ENCODE data around the gene WNT7A. TPM values are rescaled to one million over a fixed set of nuclear protein-coding genes. Genes with fewer than 3 reads are reported as not detected.

Gene WNT7A
- total and polyA plus RNA-seq, 4 donors = 5.0 to 18.6 (median 12.0) TPM

DNA sequence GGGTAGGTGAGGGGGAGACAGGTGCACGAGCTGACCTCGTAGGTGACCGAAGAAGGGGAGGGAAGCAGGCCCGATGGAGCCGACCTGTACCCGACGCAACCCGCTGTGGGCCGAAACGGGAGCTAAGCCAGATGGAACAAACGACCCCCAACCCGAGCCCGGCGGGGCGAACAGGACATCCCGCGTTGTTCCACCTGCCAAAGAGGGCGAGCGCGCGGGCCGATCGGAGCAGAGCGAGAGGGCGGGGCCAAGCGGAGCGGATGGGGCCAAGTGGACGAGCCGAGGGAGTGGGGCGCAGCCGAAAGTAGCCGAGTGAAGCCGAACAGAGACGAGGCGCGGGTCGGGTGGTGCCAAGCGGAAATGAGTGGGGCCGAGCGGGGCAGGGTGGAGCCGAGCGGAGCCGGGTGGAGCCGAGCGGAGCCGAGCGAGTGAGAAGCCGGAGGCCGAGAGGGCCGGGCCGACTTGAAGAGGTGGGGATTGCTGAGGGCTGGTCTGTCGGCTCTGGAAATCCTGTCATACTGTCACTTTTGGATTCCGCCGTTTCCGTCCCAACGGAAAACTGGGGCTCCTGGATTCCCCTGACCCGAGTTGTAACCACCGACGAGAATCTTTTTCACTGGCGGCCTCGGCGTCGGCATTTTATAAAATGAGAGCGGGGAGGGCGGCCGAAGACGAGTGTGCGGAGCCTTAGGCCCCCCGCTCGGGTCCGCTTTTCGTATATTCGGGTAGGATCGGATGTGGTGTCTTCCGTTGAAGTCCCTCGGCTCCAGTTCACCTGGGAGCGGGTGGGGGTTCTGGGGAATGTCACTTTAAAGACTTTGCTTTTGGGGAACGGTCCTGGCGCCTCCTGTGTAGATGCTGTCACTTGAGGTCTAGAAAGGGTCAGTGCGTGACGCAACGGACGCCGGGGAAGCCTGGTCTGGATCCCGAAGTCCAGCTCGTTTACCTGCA, 15.6 kb upstream of the WNT7A start:
- Histone ChIP-seq H3K9me3 (ENCODE audit: control insufficient read depth, insufficient read depth, low read length) (no peaks in the 10 kb centered on the region), H3K4me3 (ENCODE audit: low read depth, low read length) (peak overlapping the region; percentile 74), H3K27me3 (ENCODE audit: control insufficient read depth, insufficient read depth, low read length) (no peaks in the 10 kb centered on the region), H3K4me1 (ENCODE audit: control insufficient read depth, insufficient read depth, low read length) (peaks cover 21% of the 10 kb centered on the region), H3K36me3 (ENCODE audit: control insufficient read depth, insufficient read depth, low read length) (no peaks in the 10 kb centered on the region), H3K27ac (ENCODE audit: low read depth, low read length) (no peak overlapping the region)
- peak; percentile 74 to 98 (median 88) for DNase-seq (ENCODE audit: low read depth in 4 of 6, low spot score in 6 of 6)
- under 1% methylated on average over 86 of the region's 86 CpGs for WGBS (ENCODE audit: insufficient coverage)

DNA sequence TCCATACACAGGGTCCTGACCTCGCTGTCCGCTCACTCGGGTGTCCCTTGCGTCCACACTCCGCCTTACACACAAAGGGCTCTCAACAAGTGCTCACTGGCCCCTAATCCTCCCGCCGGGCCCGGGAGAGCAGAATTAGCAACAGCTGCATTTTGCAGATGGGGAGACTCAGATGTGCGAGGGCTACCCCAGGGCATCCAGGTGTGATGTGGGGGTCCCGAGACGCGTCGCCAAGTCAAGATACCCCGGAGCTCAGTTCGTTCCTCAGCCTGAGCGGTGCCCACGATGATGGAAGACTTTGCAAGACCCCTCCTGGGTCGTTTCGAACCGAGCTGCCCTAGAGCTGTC, 14.9 kb upstream of the WNT7A start:
- peak in 1 of 6 donors; percentile 32 for DNase-seq (ENCODE audit: low read depth in 4 of 6, low spot score in 6 of 6)
- no peak overlapping the region for H3K27ac ChIP-seq (ENCODE audit: low read depth, low read length)

DNA sequence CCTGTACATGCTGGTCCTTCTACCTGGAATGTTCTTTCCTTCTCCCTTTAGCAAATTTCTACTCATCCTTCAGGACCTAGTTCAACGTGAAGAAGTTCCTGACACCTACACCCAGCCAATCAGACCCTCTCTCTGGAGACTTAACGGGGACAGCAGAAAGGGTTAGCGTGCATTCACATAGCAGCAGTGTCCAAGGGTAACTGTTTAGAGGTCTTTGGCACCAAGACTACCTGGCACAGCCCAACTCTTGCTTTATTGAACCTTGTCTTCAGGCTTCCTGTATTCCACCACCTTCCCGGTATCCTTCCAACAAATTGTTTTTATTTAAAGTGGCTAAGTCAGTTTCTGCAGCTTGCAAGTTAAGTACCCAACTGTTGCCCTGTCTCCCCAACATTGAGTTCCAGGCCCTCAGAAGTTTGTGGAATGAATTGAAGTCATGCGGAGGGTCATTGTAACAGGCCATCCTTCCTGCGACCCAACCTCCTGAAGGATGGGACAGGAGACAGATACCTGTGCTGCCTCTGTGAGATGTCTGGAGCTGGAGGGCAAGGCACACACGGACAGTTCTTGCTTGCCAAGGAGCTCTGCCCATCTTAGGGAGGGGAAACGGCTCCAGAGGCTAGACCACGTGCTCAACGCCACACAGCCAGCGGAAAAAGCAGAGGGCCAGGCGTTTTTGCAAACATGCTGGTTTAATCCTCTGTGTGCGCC, 14.4 kb upstream of the WNT7A start:
- whole genome bisulfite sequencing (ENCODE audit: insufficient coverage) = 54% methylated on average over 12 of the region's 13 CpGs
- Histone ChIP-seq H3K4me1 (ENCODE audit: control insufficient read depth, insufficient read depth, low read length) (peaks cover 21% of the 10 kb centered on the region), H3K36me3 (ENCODE audit: control insufficient read depth, insufficient read depth, low read length) (no peaks in the 10 kb centered on the region), H3K27me3 (ENCODE audit: control insufficient read depth, insufficient read depth, low read length) (no peaks in the 10 kb centered on the region), H3K9me3 (ENCODE audit: control insufficient read depth, insufficient read depth, low read length) (no peaks in the 10 kb centered on the region), H3K4me3 (ENCODE audit: low read depth, low read length) (peak overlapping the region; percentile 74), H3K27ac (ENCODE audit: low read depth, low read length) (no peak overlapping the region)
- DNase-seq (ENCODE audit: low read depth in 4 of 6, low spot score in 6 of 6) = no peak

More for the DNA sequence above, 14.9 kb upstream of the WNT7A start:
- Histone ChIP-seq H3K36me3 (ENCODE audit: control insufficient read depth, insufficient read depth, low read length) (no peaks in the 10 kb centered on the region), H3K4me3 (ENCODE audit: low read depth, low read length) (peak overlapping the region; percentile 74), H3K27me3 (ENCODE audit: control insufficient read depth, insufficient read depth, low read length) (no peaks in the 10 kb centered on the region), H3K9me3 (ENCODE audit: control insufficient read depth, insufficient read depth, low read length) (no peaks in the 10 kb centered on the region), H3K4me1 (ENCODE audit: control insufficient read depth, insufficient read depth, low read length) (peaks cover 21% of the 10 kb centered on the region)
- 16% methylated on average over 18 of the region's 20 CpGs for WGBS (ENCODE audit: insufficient coverage)

DNA sequence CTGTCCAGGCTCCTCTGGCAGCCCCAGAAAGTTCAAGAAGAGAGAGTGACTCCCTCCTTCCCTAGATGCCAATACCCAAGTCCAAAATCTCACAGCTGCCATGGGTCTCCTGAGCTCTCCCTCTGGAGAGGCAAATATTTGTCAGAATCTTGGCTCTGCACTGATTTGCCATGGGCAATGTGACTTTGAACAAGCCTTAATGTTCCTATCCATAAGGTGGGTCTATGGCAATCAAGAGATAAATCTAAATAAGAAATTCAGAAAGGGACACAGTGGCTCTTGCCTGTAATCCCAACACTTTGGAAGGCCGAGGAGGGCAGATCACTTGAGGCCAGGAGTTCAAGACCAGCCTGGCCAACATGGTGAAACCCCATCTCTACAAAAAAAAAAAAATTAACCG, 12.4 kb upstream of the WNT7A start:
- peaks cover 21% of the 10 kb centered on the region for H3K4me1 ChIP-seq (ENCODE audit: control insufficient read depth, insufficient read depth, low read length)
- H3K27me3 ChIP-seq (ENCODE audit: control insufficient read depth, insufficient read depth, low read length) = no peaks in the 10 kb centered on the region
- 100% methylated on average over 1 of the region's 2 CpGs for WGBS (ENCODE audit: insufficient coverage)
- H3K27ac ChIP-seq (ENCODE audit: low read depth, low read length) = no peak overlapping the region
- H3K9me3 ChIP-seq (ENCODE audit: control insufficient read depth, insufficient read depth, low read length) = no peaks in the 10 kb centered on the region
- no peak overlapping the region for H3K4me3 ChIP-seq (ENCODE audit: low read depth, low read length)
- no peak for DNase-seq (ENCODE audit: low read depth in 4 of 6, low spot score in 6 of 6)
- no peaks in the 10 kb centered on the region for H3K36me3 ChIP-seq (ENCODE audit: control insufficient read depth, insufficient read depth, low read length)

DNA sequence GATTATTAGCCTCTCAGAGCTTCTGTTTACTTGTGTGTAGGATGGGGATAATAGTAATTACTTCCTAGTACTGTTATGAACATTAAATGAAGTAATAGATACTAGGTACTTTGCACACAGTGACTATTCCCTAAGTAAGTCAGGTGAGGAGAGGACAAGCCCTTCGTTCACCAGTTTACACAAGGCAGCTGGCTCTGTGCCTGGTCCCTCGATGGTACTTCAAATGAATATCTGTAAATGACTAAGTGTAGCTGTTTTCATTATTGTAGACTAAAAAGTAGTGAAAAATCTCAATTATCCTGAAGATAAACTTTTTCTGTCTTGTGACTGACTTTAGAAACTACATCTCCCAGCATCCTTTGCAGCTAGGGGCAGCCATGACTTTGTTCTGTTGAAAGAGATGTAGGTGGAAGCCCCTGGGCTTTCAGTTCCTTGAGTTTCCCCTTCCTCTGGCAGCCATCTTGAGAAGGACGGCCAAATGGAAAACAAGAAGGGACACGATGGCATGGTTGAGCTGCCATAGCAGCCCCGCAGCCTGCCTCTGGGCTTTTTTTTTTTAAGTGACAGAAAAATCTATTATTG, 11.7 kb upstream of the WNT7A start:
- H3K36me3 ChIP-seq (ENCODE audit: control insufficient read depth, insufficient read depth, low read length) = no peaks in the 10 kb centered on the region
- H3K27ac ChIP-seq (ENCODE audit: low read depth, low read length) = no peak overlapping the region
- 57% methylated on average over 1 of the region's 5 CpGs for WGBS (ENCODE audit: insufficient coverage)
- H3K4me3 ChIP-seq (ENCODE audit: low read depth, low read length) = no peak overlapping the region
- H3K9me3 ChIP-seq (ENCODE audit: control insufficient read depth, insufficient read depth, low read length) = no peaks in the 10 kb centered on the region
- peaks cover 21% of the 10 kb centered on the region for H3K4me1 ChIP-seq (ENCODE audit: control insufficient read depth, insufficient read depth, low read length)
- peak in 2 of 6 donors; percentile 70 to 94 for DNase-seq (ENCODE audit: low read depth in 4 of 6, low spot score in 6 of 6)
- no peaks in the 10 kb centered on the region for H3K27me3 ChIP-seq (ENCODE audit: control insufficient read depth, insufficient read depth, low read length)

DNA sequence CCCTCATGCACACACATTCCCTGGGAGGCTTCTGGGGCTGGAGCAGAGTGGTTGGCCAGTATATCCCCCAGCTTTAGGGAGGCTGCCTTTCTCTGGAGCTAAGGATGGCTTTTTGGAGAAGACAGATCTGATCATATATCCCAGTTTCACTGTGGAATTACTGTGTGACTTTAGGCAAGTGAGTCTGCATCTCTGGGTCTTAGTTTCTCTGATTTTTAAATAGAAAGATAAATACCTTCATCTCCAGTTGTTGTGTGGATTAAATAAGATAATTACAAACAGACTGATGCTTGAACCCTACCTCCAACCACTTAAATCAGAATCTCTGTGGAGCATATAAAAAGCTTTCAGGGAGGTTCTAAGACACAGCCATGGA, 11.1 kb upstream of the WNT7A start:
- no peak for DNase-seq (ENCODE audit: low read depth in 4 of 6, low spot score in 6 of 6)
- Histone ChIP-seq H3K4me1 (ENCODE audit: control insufficient read depth, insufficient read depth, low read length) (peaks cover 17% of the 10 kb centered on the region), H3K4me3 (ENCODE audit: low read depth, low read length) (no peak overlapping the region), H3K9me3 (ENCODE audit: control insufficient read depth, insufficient read depth, low read length) (no peaks in the 10 kb centered on the region), H3K27ac (ENCODE audit: low read depth, low read length) (no peak overlapping the region), H3K36me3 (ENCODE audit: control insufficient read depth, insufficient read depth, low read length) (no peaks in the 10 kb centered on the region), H3K27me3 (ENCODE audit: control insufficient read depth, insufficient read depth, low read length) (no peaks in the 10 kb centered on the region)

DNA sequence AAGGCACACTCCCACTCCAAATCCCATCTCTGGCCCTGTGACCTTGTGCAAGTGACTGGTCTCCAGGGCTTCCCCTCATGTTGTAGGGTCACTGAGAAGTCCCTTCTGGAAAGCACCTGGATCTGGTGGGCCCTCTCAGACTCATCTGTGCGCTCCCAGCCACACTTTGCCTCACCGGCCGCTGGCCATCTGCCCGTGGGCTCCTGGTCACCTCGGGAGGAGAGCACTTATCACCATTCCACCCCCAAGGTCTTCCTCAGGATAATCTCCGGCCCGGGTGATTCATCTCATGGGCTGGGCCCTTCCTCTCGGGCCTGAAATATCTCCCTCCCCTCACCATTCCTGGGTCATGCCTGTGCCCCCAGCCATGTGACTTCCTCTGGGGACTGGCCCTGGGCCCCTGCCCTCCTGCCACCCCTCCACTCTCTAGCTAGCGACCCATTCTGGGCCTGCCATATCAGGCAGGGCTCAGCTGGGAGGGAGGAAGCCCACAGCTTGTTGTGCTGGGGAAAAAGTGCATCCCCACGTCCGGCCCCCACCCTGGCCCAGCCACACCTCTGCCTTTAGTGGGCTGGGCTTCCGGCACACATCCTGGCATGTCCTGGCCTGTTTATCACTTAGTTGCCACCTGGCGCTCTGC, 10.6 kb upstream of the WNT7A start:
- no peak for DNase-seq (ENCODE audit: low read depth in 4 of 6, low spot score in 6 of 6)
- Histone ChIP-seq H3K36me3 (ENCODE audit: control insufficient read depth, insufficient read depth, low read length) (no peaks in the 10 kb centered on the region), H3K4me3 (ENCODE audit: low read depth, low read length) (no peak overlapping the region), H3K9me3 (ENCODE audit: control insufficient read depth, insufficient read depth, low read length) (no peaks in the 10 kb centered on the region), H3K4me1 (ENCODE audit: control insufficient read depth, insufficient read depth, low read length) (peaks cover 12% of the 10 kb centered on the region), H3K27me3 (ENCODE audit: control insufficient read depth, insufficient read depth, low read length) (peaks cover 2% of the 10 kb centered on the region), H3K27ac (ENCODE audit: low read depth, low read length) (no peak overlapping the region)
- 74% methylated on average over 13 of the region's 13 CpGs for WGBS (ENCODE audit: insufficient coverage)

DNA sequence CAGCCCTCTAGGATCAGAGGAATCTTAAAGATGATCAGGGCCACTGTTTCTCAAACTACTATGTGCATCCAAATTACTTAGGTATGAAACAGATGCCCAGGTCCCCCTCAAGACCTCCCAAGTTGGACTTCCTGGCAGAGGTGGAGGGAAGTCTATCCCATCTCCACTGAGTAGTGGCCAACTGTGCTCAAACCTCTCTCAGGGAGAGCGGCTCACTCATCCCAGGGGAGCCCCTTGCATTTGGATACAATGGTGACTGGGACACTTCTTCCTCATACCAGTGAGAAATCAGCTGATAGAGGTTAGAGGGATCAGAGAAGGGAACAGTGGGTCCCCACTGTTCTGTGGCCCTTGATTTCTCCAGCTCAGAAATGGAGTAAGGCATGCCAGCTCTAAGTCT, 8.7 kb upstream of the WNT7A start:
- no peak overlapping the region for H3K27ac ChIP-seq (ENCODE audit: low read depth, low read length)

DNA sequence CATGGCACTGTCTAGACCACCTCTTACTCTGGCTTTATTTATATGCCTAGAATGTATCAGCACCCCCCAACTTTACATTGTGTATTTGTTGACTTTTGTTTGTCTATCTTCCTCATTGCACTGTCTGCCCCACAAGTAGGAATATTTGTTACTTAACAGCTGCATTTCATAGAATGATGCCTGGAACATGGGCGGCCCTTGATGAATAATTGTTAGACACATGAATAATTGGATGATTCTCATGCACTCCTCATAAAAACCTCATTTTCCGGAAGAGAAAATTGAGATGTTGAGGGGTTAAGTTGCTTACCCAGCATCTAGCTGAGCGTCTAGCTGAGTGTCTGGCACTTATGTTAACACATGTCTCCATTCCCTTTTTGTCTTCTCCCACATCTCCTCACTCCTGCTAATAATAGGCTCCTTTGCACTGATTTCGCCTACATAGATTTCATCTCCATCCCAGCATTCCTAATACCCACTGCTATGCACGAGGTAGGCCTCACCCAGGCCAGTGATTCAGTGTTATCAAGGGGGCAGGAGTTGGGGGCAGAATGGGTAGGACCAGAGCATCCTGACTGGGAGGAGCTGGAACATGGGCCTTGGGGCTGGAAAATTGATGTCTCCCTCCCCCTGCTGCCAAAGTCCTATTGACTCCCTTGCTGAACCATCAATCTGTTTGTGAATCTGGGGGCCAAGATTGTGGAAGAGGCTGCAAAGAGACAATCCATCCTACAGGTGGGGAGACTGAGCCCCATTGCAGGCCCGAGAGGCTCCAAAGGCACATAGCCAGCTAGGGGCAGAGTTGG, 7.8 kb upstream of the WNT7A start:
- H3K27ac ChIP-seq (ENCODE audit: low read depth, low read length) = no peak overlapping the region
- 35% methylated on average over 2 of the region's 6 CpGs for WGBS (ENCODE audit: insufficient coverage)
- H3K36me3 ChIP-seq (ENCODE audit: control insufficient read depth, insufficient read depth, low read length) = no peaks in the 10 kb centered on the region
- no peaks in the 10 kb centered on the region for H3K9me3 ChIP-seq (ENCODE audit: control insufficient read depth, insufficient read depth, low read length)
- peak in 1 of 6 donors; percentile 8 for DNase-seq (ENCODE audit: low read depth in 4 of 6, low spot score in 6 of 6)
- H3K27me3 ChIP-seq (ENCODE audit: control insufficient read depth, insufficient read depth, low read length) = peaks cover 2% of the 10 kb centered on the region
- no peak overlapping the region for H3K4me3 ChIP-seq (ENCODE audit: low read depth, low read length)
- no peaks in the 10 kb centered on the region for H3K4me1 ChIP-seq (ENCODE audit: control insufficient read depth, insufficient read depth, low read length)

More for the DNA sequence above, 8.7 kb upstream of the WNT7A start:
- peak in 1 of 6 donors; percentile 0 for DNase-seq (ENCODE audit: low read depth in 4 of 6, low spot score in 6 of 6)
- no CpG with 5 or more reads among the region's 1 CpG for WGBS (ENCODE audit: insufficient coverage)
- H3K9me3 ChIP-seq (ENCODE audit: control insufficient read depth, insufficient read depth, low read length) = no peaks in the 10 kb centered on the region
- H3K4me3 ChIP-seq (ENCODE audit: low read depth, low read length) = no peak overlapping the region
- no peaks in the 10 kb centered on the region for H3K4me1 ChIP-seq (ENCODE audit: control insufficient read depth, insufficient read depth, low read length)
- peaks cover 2% of the 10 kb centered on the region for H3K27me3 ChIP-seq (ENCODE audit: control insufficient read depth, insufficient read depth, low read length)
- no peaks in the 10 kb centered on the region for H3K36me3 ChIP-seq (ENCODE audit: control insufficient read depth, insufficient read depth, low read length)

Data from spinal cord (tissue), 10 donors.